ENCODE results near the gene ADGRB3. TPM values are rescaled to one million over a fixed set of nuclear protein-coding genes. Genes with fewer than 3 reads are reported as not detected.

ADGRB3 gene
- total and polyA plus RNA-seq, 7 donors: 0.10 to 0.39 (median 0.21) TPM; not detected in 1

GRCh38 chr6:69164564-69165229 lies 529.6 kb downstream of the ADGRB3 start:
- no peaks in the 10 kb centered on the region for H3K27me3 ChIP-seq (ENCODE audit: insufficient read depth in 3 of 3, low read length in 2 of 3)
- ATAC-seq (no peak), DNase-seq (no peak)
- H3K4me1 ChIP-seq: no peaks in the 10 kb centered on the region
- no peak overlapping the region for H3K27ac ChIP-seq
- H3K4me3 ChIP-seq: no peak overlapping the region
- no peaks in the 10 kb centered on the region for H3K36me3 ChIP-seq (ENCODE audit: insufficient read depth in 1 of 2, low read depth in 1 of 2)
- H3K9me3 ChIP-seq: no peaks in the 10 kb centered on the region
- 66 to 72% (median 69%) methylated on average over 4 of the region's 4 CpGs for WGBS, 3 donors
- no peak for TF ChIP-seq CTCF (IDR thresholded peaks at IDR 0.05)
- intact Hi-C loops (cut with DNase I): no loop called here

- DNase-seq (no peak), ATAC-seq (no peak)
- no peak overlapping the region for H3K4me3 ChIP-seq
- no peak overlapping the region for H3K27ac ChIP-seq
- no peaks in the 10 kb centered on the region for H3K27me3 ChIP-seq (ENCODE audit: insufficient read depth in 3 of 3, low read length in 2 of 3)
- intact Hi-C loops (cut with DNase I): no loop called here
- TF ChIP-seq CTCF (IDR thresholded peaks at IDR 0.05): no peak
- H3K9me3 ChIP-seq: no peaks in the 10 kb centered on the region
- H3K36me3 ChIP-seq (ENCODE audit: insufficient read depth in 1 of 2, low read depth in 1 of 2): no peaks in the 10 kb centered on the region
- H3K4me1 ChIP-seq: no peaks in the 10 kb centered on the region
Observed at GRCh38 chr6:69179681-69180080, 544.6 kb downstream of the ADGRB3 start.

- no peak overlapping the region for H3K4me3 ChIP-seq
- H3K4me1 ChIP-seq: no peaks in the 10 kb centered on the region
- WGBS, 3 donors: 77 to 87% (median 87%) methylated on average over 7 of the region's 7 CpGs
- ATAC-seq (no peak), DNase-seq (no peak)
- H3K27me3 ChIP-seq (ENCODE audit: insufficient read depth in 3 of 3, low read length in 2 of 3): no peaks in the 10 kb centered on the region
- H3K36me3 ChIP-seq (ENCODE audit: insufficient read depth in 1 of 2, low read depth in 1 of 2): no peaks in the 10 kb centered on the region
- H3K27ac ChIP-seq: no peak overlapping the region
- intact Hi-C loops (cut with DNase I): no loop called here
- TF ChIP-seq CTCF (IDR thresholded peaks at IDR 0.05): no peak
- H3K9me3 ChIP-seq: no peaks in the 10 kb centered on the region
Observed at GRCh38 chr6:69180361-69181067, 545.4 kb downstream of the ADGRB3 start.

- Histone ChIP-seq H3K27ac (no peak overlapping the region), H3K36me3 (ENCODE audit: insufficient read depth in 1 of 2, low read depth in 1 of 2) (no peaks in the 10 kb centered on the region), H3K27me3 (ENCODE audit: insufficient read depth in 3 of 3, low read length in 2 of 3) (no peaks in the 10 kb centered on the region), H3K4me3 (no peak overlapping the region), H3K4me1 (no peaks in the 10 kb centered on the region), H3K9me3 (no peaks in the 10 kb centered on the region)
- DNase-seq (no peak), ATAC-seq (no peak)
- 79 to 83% (median 82%) methylated on average over 3 of the region's 3 CpGs for WGBS, 3 donors
- TF ChIP-seq CTCF (IDR thresholded peaks at IDR 0.05): no peak
- intact Hi-C loops (cut with DNase I): no loop called here
Observed at GRCh38 chr6:69181964-69182363, 546.9 kb downstream of the ADGRB3 start.

Data from psoas muscle (tissue), 8 donors.